Measurements from ENCODE around the gene NT5C. TPM values are rescaled to one million over a fixed set of nuclear protein-coding genes. Genes with fewer than 3 reads are reported as not detected.

NT5C gene
- total RNA-seq, 1 experiment from 2014 or later: 28.7 TPM

DNA sequence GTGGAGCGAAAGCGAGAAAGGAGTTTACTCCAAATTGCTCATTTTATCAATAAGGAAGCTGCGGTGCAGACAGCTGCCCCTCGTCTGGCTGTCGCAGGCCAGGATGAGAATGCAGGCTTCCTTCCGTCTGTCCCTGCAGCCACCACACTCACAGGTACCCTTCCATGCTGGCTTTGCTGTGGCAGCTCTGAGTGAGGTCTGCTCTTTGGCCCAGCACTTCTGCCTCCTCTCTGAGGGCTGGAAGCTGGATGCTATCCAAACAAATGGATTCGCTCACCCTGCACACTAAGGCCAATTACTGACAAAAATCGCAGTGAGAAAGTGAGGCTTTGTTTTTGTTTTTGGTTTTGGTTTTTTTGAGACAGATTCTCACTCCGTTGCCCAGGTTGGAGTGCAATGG lies 14.8 kb downstream of the NT5C start:
- no peak for DNase-seq (ENCODE audit: low read depth)

- DNase-seq (ENCODE audit: low read depth): no peak
Observed at GRCh38 chr17:75115555-75115954, 16.0 kb downstream of the NT5C start.

- DNase-seq (ENCODE audit: low read depth): no peak
Observed at GRCh38 chr17:75114552-75115314, 16.8 kb downstream of the NT5C start.

DNA sequence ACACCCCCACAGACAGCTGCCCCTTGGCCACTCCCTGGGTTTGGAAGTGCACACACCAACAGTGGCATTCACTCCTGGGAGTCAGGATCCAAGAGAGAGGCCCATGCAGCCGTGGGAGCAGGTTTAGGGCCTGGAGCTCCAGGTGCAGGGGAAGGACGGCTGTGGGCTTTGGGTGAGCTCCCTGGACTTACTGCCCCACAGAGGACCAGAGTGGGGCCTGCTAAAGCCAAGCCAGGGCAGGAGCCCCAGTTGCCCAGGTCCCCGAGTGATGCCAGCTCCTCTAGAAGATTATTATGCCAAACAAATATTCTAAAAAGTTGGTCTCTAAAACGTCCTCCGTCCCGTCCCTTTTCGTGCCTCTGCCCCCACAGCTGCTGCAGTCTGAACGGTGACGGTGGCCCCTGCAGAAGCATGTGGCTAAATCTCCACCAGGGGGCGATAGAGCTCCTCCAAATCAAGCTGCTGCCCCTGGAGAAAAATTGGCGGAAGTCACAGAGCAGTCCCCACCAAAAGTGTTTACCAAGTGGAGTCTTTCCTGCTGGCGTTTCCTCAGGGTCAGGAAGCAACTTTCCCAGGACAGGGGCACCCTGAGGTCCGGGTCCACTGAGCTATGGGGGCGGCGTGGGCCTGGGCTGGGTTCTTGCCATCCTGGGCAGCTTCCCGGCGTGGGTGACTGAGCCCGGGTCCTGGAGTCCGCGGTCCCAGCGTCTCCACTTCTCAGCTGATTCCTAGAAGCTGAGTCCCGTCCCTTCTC lies 17.6 kb downstream of the NT5C start:
- DNase-seq (ENCODE audit: low read depth): peak; percentile 79

GRCh38 chr17:75111777-75112335 lies 19.7 kb downstream of the NT5C start:
- no peak for DNase-seq (ENCODE audit: low read depth)

- DNase-seq (ENCODE audit: low read depth): no peak
Observed at GRCh38 chr17:75110234-75110937, 21.2 kb downstream of the NT5C start.

DNA sequence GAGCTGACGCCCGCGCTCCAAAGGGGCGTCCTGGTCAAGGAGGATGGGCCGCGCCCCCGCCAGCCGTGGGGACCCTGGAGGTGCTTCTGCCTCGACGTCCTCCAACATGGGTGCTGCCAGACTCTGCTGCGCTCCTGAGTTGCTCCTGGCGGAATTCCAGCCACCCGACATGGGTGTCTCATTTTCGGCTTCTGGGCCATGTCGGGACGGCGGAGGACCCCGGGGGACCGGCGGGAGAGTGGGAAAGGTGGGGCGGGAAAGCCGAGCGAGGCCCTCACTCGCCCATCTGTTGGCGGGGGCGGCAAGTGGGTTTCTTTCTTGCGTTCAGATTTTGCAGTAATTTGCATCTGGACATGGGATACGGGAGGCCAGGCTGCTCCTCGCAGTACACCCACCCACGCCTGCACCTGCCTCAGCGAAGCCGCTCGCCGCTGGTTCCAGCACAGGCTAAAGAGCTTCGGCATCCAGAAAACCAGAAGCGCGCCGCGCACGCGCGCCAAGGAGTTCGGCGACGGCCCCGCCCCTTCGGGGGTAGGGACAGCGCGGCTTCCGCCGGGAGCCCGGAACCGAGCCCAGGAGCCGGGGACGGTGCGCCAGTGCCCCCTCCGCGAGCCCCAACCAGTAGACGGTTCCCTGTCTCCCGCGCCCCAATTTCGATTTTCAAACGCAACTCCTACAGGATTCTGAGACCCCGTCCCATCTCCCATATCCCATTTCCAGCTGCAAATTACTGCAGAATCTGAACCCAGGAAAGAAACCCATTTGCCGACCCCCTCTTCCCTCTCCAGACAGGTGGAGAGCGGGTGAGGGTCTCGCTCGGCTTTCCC lies 21.9 kb downstream of the NT5C start, which contains the start of gene ARMC7:
ARMC7 (plus strand) TSS at position 563 of the 827 bp plus-strand sequence. CDS start 320 bp downstream, outside the sequence.
- DNase-seq (ENCODE audit: low read depth): peak; percentile 83

- no peak for DNase-seq (ENCODE audit: low read depth)
Observed at GRCh38 chr17:75109046-75109406, 22.5 kb downstream of the NT5C start.

- DNase-seq (ENCODE audit: low read depth): no peak
Observed at GRCh38 chr17:75108193-75108592, 23.3 kb downstream of the NT5C start.

DNA sequence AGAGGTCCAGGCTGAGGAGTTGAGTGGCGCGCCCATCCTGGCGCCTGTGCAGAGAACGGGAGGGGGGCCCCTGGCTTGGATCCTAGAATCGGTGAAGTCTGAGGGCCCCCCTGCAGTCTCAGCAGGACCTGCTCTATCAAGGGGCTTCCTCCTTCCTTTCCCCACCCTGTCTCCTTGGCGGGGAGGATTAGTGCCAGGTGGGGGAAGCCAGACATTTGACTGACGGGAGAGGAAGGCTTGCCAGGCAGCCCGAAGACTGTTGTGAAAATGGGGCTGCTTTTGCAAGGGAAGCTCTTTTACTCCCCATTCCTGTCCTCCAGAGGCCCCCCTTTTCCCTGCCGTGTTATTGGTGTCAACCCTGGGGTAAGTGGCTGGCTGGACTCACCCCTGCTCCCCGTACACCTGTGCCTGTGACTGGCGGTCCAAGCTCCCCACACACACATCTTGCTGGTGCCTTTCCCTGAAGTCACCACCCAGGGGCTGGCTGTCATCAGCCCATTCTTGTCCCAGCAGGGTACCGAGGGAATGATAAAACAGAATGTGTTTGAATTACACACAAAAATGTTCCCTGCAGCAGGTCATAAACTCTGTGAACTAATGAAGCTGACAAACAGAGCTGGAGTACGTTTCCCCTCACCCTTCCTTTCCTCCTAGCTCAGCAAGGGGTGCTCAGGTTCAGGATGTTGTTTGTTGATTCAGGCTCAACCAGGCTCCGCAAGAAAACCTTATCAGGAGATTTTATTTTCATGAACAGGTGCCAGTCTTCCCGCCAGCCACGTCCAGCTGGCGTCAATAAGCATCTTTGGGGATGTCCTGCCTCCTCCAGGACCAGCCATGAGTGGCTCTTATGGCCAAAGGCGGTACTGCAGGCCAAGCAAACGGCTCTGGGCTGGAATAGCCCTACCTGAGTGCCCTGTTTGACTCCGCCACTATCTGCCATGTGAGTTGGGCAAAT lies 26.1 kb downstream of the NT5C start:
- DNase-seq (ENCODE audit: low read depth): peak; percentile 53

- no peak for DNase-seq (ENCODE audit: low read depth)
Observed at GRCh38 chr17:75103601-75104554, 27.7 kb downstream of the NT5C start.

DNA sequence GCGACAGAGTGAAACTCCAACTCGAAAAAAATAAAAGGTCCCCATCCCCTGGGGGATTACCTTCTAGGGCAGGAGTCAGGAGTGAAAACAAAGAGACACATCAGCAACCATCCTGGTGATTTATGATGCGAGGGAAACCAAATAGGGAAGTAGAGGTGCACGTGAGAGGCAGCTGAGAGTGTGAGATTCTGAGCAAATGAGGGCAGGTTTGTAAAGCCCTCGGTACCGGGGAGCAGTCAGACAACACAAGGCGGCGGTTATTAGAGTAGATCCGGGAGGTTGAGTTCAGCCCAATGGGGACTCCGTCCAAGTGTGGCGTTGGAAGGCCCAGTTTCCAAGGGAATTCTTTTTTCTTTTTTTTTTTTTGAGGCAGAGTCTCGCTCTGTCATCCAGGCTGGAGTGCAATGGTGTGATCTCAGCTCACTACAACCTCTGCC lies 29.1 kb downstream of the NT5C start:
- DNase-seq (ENCODE audit: low read depth): no peak

- no peak for DNase-seq (ENCODE audit: low read depth)
Observed at GRCh38 chr17:75099881-75100595, 31.5 kb downstream of the NT5C start.

- DNase-seq (ENCODE audit: low read depth): no peak
Observed at GRCh38 chr17:75098861-75099260, 32.7 kb downstream of the NT5C start.

GRCh38 chr17:75097865-75098264 lies 33.7 kb downstream of the NT5C start:
- no peak for DNase-seq (ENCODE audit: low read depth)

GRCh38 chr17:75096082-75096625 lies 35.4 kb downstream of the NT5C start:
- peak; percentile 89 for DNase-seq (ENCODE audit: low read depth)

DNA sequence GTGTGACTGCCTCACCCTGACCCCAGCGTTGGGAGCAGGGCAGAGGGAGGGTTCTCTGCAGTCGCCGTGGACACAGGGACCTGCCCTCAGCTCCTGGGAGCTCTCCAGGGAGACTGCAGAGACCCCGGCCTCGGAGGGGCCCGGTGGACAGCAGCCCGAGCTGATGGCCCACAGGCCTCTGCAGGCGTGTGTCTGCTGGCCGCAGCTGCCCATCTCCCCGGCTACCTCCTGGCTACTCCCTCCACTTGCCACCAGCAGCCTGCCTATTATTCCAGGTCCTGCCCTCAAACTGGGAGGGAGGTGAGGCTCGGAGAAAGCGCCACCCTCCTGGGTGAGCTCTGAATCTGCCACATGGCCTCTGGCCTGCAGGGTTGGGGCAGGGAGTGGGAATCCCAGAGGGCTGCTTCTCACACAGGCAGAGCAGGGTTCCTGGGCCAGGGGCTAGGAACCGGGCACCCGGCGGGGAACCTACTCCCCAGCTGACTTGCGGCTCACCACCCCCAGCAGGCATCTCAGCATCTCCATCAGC lies 36.6 kb downstream of the NT5C start:
- DNase-seq (ENCODE audit: low read depth): no peak
